Measurements from ENCODE around the gene MAD2L1. TPM values are rescaled to one million over a fixed set of nuclear protein-coding genes. Genes with fewer than 3 reads are reported as not detected.
"Not testable (repeated sequence)": the region's sequence is repeated elsewhere in the genome, so short reads cannot be mapped to it uniquely, and the experiment has no call there.

Gene MAD2L1
- total and polyA plus RNA-seq, 7 donors, result 0.72 to 3.7 (median 1.2) TPM

DNA sequence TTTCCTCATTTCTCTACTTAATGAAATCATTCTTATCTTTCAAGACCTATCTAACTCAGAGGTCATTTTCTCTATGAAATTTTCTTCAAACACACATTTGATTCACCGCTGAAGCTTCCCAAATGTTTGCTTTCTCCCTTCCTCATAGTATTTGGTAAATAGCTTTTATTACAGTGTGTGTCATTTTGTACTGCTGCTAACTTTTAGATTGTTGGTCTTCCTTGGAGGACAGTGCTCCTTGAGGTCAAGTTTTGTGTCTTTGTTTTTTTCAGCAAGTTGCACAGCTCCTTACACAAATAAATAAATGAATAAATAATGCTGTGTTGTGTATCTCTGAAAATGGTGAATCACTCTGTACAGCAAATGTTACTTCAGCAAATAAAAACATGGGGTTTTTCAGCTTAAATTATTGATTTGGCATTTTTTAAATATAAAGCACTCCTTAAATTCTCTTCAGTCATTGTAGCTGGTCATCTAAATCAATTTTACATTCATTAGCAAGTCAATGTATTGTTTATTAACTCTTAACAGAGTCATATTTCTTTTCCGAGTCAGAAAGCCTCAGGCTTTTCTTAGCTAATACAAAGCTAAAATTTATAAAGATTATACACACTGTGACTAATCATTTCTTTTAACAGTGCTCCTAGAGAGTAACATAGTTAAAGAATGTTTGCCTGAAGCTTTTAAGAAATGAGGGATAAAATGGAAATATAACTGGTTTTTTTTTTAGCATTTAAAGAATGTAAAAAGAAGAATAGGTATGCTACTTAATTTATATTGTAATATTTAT lies 30.1 kb upstream of the MAD2L1 start:
- H3K9me3 ChIP-seq, result no peaks in the 10 kb centered on the region
- intact Hi-C loops (cut with DNase I), result no loop called here
- H3K36me3 ChIP-seq (ENCODE audit: insufficient read depth in 1 of 2, low read depth in 1 of 2), result no peaks in the 10 kb centered on the region
- ATAC-seq (no peak), DNase-seq (no peak)
- WGBS, 3 donors, result 77 to 85% (median 82%) methylated on average over 2 of the region's 2 CpGs
- TF ChIP-seq, protein P1, sequence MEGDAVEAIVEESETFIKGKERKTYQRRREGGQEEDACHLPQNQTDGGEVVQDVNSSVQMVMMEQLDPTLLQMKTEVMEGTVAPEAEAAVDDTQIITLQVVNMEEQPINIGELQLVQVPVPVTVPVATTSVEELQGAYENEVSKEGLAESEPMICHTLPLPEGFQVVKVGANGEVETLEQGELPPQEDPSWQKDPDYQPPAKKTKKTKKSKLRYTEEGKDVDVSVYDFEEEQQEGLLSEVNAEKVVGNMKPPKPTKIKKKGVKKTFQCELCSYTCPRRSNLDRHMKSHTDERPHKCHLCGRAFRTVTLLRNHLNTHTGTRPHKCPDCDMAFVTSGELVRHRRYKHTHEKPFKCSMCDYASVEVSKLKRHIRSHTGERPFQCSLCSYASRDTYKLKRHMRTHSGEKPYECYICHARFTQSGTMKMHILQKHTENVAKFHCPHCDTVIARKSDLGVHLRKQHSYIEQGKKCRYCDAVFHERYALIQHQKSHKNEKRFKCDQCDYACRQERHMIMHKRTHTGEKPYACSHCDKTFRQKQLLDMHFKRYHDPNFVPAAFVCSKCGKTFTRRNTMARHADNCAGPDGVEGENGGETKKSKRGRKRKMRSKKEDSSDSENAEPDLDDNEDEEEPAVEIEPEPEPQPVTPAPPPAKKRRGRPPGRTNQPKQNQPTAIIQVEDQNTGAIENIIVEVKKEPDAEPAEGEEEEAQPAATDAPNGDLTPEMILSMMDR (IDR thresholded peaks at IDR 0.05), result no peak
- H3K4me3 ChIP-seq, result no peak overlapping the region
- H3K4me1 ChIP-seq, result no peaks in the 10 kb centered on the region
- no peaks in the 10 kb centered on the region for H3K27me3 ChIP-seq (ENCODE audit: insufficient read depth in 3 of 3, low read length in 2 of 3)
- no peak overlapping the region for H3K27ac ChIP-seq

DNA sequence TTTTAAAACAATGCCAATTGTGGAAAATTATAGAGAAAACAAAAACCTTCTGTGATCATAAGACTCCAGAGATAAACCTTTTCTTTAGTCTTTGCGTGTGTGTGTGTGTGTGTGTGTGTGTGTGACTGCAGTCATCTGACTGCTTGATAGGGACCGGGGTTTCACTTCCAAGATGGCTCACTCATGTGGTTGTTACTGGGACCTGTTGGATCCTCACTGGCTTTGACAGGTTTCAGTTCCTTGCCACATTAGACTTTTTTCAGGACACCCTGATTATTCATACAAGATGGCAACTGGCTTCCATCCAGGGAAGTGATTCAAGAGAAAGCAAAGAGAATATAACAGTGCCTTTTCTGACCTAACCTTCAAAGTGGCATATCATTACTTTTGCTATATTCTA lies 21.9 kb upstream of the MAD2L1 start:
- no peak for ATAC-seq

GRCh38 chr4:120088066-120088465 lies 21.4 kb upstream of the MAD2L1 start:
- H3K27ac ChIP-seq; DNase-seq; H3K27me3 ChIP-seq (ENCODE audit: insufficient read depth in 3 of 3, low read length in 2 of 3); H3K4me3 ChIP-seq; H3K36me3 ChIP-seq (ENCODE audit: insufficient read depth in 1 of 2, low read depth in 1 of 2); ATAC-seq; H3K9me3 ChIP-seq; H3K4me1 ChIP-seq; intact Hi-C loops (cut with DNase I): not testable (repeated sequence)
- 38 to 58% (median 56%) methylated on average over 1 of the region's 1 CpG for WGBS, 3 donors

More for the DNA sequence above, 21.9 kb upstream of the MAD2L1 start:
- Histone ChIP-seq H3K9me3 (no peaks in the 10 kb centered on the region), H3K27ac (no peak overlapping the region), H3K27me3 (ENCODE audit: insufficient read depth in 3 of 3, low read length in 2 of 3) (no peaks in the 10 kb centered on the region), H3K36me3 (ENCODE audit: insufficient read depth in 1 of 2, low read depth in 1 of 2) (no peaks in the 10 kb centered on the region), H3K4me1 (no peaks in the 10 kb centered on the region), H3K4me3 (no peak overlapping the region)
- no peak for DNase-seq
- WGBS, 3 donors, result 71 to 76% (median 75%) methylated on average over 2 of the region's 2 CpGs
- intact Hi-C loops (cut with DNase I), result no loop called here
- TF ChIP-seq, protein P1 (IDR thresholded peaks at IDR 0.05), result no peak

DNA sequence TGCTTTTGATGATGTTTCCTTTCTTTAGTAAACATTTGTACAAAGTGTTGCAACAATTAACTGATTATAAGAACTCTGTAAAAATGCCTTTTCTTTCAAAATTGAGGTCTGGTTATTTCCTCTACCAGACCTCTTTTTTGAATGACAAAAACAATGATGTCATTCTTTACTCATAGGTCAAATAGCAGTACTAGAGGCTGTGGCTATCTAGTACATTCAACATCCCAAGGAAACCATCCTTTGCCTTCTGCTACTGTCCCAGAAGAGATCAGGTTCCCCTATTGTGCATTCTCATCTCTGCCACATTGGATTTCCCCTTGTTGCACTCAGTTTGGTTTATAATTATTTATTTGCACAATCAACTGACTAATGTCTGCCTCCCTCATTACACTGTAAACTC lies 19.1 kb upstream of the MAD2L1 start:
- no peak for DNase-seq
- no peak for ATAC-seq
- no peak overlapping the region for H3K27ac ChIP-seq
- H3K9me3 ChIP-seq, result no peaks in the 10 kb centered on the region
- no peaks in the 10 kb centered on the region for H3K4me1 ChIP-seq
- no peaks in the 10 kb centered on the region for H3K27me3 ChIP-seq (ENCODE audit: insufficient read depth in 3 of 3, low read length in 2 of 3)
- intact Hi-C loops (cut with DNase I), result no loop called here
- H3K36me3 ChIP-seq (ENCODE audit: insufficient read depth in 1 of 2, low read depth in 1 of 2), result no peaks in the 10 kb centered on the region
- H3K4me3 ChIP-seq, result no peak overlapping the region
- TF ChIP-seq, protein P1 (IDR thresholded peaks at IDR 0.05), result no peak

DNA sequence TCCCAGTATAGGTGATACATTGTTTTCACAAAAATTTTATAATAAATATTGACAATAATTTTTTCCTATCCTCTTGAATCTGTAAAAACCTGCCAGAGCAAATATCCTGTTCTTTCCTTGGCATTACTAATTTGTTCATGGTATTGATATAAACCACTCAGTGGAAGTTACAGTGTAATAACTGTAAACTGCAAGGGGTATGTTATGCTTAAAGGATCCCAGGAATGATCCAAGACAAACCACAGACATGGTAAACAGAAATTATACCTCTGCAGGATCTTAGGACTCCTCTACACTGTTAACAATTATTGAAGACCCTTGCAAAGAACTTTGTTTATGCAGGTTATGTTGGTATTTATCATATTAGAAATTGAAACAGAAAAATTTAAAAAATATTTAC lies 17.7 kb upstream of the MAD2L1 start:
- H3K4me1 ChIP-seq, result no peaks in the 10 kb centered on the region
- intact Hi-C loops (cut with DNase I), result no loop called here

More for the DNA sequence above, 17.7 kb upstream of the MAD2L1 start:
- no peaks in the 10 kb centered on the region for H3K36me3 ChIP-seq (ENCODE audit: insufficient read depth in 1 of 2, low read depth in 1 of 2)
- DNase-seq (no peak), ATAC-seq (no peak)
- no peak overlapping the region for H3K4me3 ChIP-seq
- H3K27me3 ChIP-seq (ENCODE audit: insufficient read depth in 3 of 3, low read length in 2 of 3), result no peaks in the 10 kb centered on the region
- H3K9me3 ChIP-seq, result no peaks in the 10 kb centered on the region
- H3K27ac ChIP-seq, result no peak overlapping the region
- TF ChIP-seq, protein P1 (IDR thresholded peaks at IDR 0.05), result no peak
